Hepatocyte (in vitro differentiated cells): ENCODE measurements around the gene STRAP.

ENCODE experiments used
- EZH2 ChIP-seq: fragments of 200-600 bp; sonication (generic); IDR thresholded peaks from 2 replicates; pipeline ENCODE4 v1.6.1; 2016; ENCODE audit warnings: antibody characterized with exemption, mild to moderate bottlenecking, borderline replicate concordance
- EZH2phosphoT487 ChIP-seq: fragments of 200-600 bp; sonication (generic); IDR thresholded peaks from one replicate; pipeline ENCODE4 v1.6.1; 2018; ENCODE audit warnings: antibody characterized with exemption, mild to moderate bottlenecking, low read depth, moderate library complexity; ENCODE audit not compliant: unreplicated experiment, severe bottlenecking
- TF ChIP-seq, protein P1 (sequence below): fragments of 200-600 bp; sonication (generic); IDR thresholded peaks from 2 replicates; pipeline ENCODE4 v1.5.1; 2016; ENCODE audit warnings: antibody characterized with exemption, mild to moderate bottlenecking; ENCODE audit not compliant: poor library complexity

DNA sequence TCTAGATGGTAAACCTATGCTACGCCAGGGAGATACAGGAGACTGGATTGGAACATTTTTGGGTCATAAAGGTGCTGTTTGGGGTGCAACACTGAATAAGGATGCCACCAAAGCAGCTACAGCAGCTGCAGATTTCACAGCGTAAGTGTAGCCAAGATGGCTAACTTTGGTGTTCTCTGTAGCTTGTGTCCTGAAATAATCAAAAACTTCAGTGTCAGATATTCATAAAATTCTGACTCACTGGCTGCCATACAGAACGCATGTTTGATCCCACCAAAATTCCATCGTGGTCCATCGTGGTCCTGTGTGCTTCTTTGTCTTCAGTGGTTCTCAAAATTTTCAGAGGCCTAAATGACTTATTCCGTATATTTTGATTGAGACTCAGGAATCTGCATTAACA lies 1.3 kb downstream of the STRAP start:
- TF ChIP-seq, protein P1, sequence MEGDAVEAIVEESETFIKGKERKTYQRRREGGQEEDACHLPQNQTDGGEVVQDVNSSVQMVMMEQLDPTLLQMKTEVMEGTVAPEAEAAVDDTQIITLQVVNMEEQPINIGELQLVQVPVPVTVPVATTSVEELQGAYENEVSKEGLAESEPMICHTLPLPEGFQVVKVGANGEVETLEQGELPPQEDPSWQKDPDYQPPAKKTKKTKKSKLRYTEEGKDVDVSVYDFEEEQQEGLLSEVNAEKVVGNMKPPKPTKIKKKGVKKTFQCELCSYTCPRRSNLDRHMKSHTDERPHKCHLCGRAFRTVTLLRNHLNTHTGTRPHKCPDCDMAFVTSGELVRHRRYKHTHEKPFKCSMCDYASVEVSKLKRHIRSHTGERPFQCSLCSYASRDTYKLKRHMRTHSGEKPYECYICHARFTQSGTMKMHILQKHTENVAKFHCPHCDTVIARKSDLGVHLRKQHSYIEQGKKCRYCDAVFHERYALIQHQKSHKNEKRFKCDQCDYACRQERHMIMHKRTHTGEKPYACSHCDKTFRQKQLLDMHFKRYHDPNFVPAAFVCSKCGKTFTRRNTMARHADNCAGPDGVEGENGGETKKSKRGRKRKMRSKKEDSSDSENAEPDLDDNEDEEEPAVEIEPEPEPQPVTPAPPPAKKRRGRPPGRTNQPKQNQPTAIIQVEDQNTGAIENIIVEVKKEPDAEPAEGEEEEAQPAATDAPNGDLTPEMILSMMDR: no peak
- no peak for TF ChIP-seq EZH2phosphoT487
- TF ChIP-seq EZH2: no peak
